Activated CD4-positive, alpha-beta T cell treated with anti-CD3 and anti-CD28 coated beads, Interleukin-2, amount 10 ng/mL, durations not matched to agents 24 days and 14 days (primary cell): Measurements from ENCODE around the gene PRKAB1. TPM values are rescaled to one million over a fixed set of nuclear protein-coding genes. Genes with fewer than 3 reads are reported as not detected.
"Not testable (repeated sequence)": the region's sequence is repeated elsewhere in the genome, so short reads cannot be mapped to it uniquely, and the experiment has no call there.

Experiments used
- DNase-seq: peaks from one replicate; pipeline ENCODE4 v3.0.0; 2022
- H3K27ac Mint-ChIP-seq: one replicate; pipeline ENCODE4 v1.8.0; 2022; ENCODE audit warnings: mild to moderate bottlenecking, mixed read lengths
- H3K27me3 Mint-ChIP-seq: one replicate; pipeline ENCODE4 v1.8.0; 2022; ENCODE audit warnings: mixed read lengths
- H3K36me3 Mint-ChIP-seq: one replicate; pipeline ENCODE4 v1.8.0; 2022; ENCODE audit warnings: low read depth, mild to moderate bottlenecking, mixed read lengths
- H3K4me1 Mint-ChIP-seq: one replicate; pipeline ENCODE4 v1.8.0; 2021; ENCODE audit warnings: mixed read lengths
- H3K4me3 Mint-ChIP-seq: one replicate; pipeline ENCODE4 v1.8.0; 2022; ENCODE audit warnings: mild to moderate bottlenecking, moderate library complexity, mixed read lengths
- H3K9me3 Mint-ChIP-seq: one replicate; pipeline ENCODE4 v1.8.0; 2021; ENCODE audit warnings: mixed read lengths
- intact Hi-C: fragments of 100-400 bp; cut with micrococcal nuclease; formaldehyde crosslinking; loops from one replicate; pipeline ENCODE4 v1.15.1; 2023
- total RNA-seq: library from RNA; stranded (reverse); gene quantifications from 2 replicates; pipeline ENCODE4 v1.2.3, GENCODE V29; 2022

The PRKAB1 gene
- total RNA-seq, 1 donor from 2014 or later, result 27.5 TPM

- Mint-ChIP-seq H3K27me3 (peaks cover 3% of the 10 kb centered on the region), H3K9me3 (no peaks in the 10 kb centered on the region), H3K36me3 (no peaks in the 10 kb centered on the region), H3K27ac (no peak overlapping the region), H3K4me1 (no peaks in the 10 kb centered on the region), H3K4me3 (no peak overlapping the region)
- intact Hi-C loops, result no loop called here
- no peak for DNase-seq
Measured at GRCh38 chr12:119645535-119646059, 22.3 kb upstream of the PRKAB1 start.

DNA sequence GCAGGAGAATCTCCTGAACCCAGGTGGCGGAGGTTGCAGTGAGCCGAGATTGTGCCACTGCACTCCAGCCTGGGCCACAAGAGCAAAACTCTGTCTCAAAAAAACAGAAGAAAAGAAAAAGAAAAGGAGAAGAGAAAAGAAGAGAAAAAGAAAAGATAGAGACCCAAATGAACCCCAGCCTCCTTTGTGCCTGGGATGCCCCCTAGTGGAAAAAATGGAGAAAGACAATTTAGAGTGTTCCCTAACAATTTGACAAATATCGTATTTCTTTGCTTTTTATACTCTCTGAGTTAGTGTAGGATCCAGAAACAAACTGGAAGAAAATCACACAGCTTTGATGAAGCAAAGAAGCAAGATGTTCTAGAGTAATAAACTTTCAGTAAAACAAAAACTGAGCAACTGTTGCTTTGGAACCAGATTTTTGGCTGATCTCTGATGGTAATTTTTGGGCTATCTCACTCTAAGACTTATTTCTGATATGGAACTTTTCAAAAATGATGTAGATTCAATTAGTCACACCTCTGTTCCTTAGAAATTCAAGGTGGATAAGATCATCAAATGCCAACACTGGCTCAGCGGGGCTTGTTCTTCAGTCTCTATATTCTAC is 18.6 kb upstream of the PRKAB1 start:
- H3K27ac Mint-ChIP-seq, result no peak overlapping the region

GRCh38 chr12:119652665-119653064 is 15.3 kb upstream of the PRKAB1 start:
- intact Hi-C loops, result no loop called here
- no peak for DNase-seq
- H3K4me3 Mint-ChIP-seq, result no peak overlapping the region
- peaks cover 3% of the 10 kb centered on the region for H3K27me3 Mint-ChIP-seq
- peaks cover 6% of the 10 kb centered on the region for H3K9me3 Mint-ChIP-seq
- peaks cover 3% of the 10 kb centered on the region for H3K36me3 Mint-ChIP-seq
- H3K27ac Mint-ChIP-seq, result no peak overlapping the region
- no peaks in the 10 kb centered on the region for H3K4me1 Mint-ChIP-seq

More for the DNA sequence above, 18.6 kb upstream of the PRKAB1 start:
- Mint-ChIP-seq H3K4me1 (no peaks in the 10 kb centered on the region), H3K4me3 (no peak overlapping the region), H3K27me3 (peaks cover 3% of the 10 kb centered on the region), H3K9me3 (peaks cover 5% of the 10 kb centered on the region), H3K36me3 (peaks cover 3% of the 10 kb centered on the region)
- no peak for DNase-seq
- intact Hi-C loops, result loop anchor here (2.0 kb wide), 1 partner anchor 205 kb away; no protein-coding TSS in a partner anchor

GRCh38 chr12:119657001-119657400 is 10.9 kb upstream of the PRKAB1 start:
- H3K9me3 Mint-ChIP-seq, H3K4me3 Mint-ChIP-seq, H3K27ac Mint-ChIP-seq, intact Hi-C loops, H3K4me1 Mint-ChIP-seq, H3K27me3 Mint-ChIP-seq, DNase-seq, H3K36me3 Mint-ChIP-seq: not testable (repeated sequence)

DNA sequence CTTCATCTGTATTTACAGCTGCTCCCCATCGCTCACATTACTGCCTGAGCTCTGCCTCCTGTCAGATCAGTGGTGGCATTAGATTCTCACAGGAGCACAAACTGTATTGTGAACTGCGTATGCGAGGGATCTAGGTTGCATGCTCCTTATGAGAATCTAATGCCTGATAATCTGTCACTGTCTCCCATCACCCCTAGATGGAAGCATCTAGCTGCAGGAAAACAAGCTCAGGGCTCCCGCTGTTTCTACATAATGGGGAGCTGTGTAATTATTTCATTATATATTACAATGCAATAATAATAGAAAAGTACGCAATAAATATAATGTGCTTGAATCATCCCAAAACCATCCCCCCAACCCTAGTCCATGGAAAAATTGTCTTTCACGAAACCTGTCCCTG is 9.8 kb upstream of the PRKAB1 start:
- H3K9me3 Mint-ChIP-seq, intact Hi-C loops, H3K4me1 Mint-ChIP-seq: not testable (repeated sequence)

DNA sequence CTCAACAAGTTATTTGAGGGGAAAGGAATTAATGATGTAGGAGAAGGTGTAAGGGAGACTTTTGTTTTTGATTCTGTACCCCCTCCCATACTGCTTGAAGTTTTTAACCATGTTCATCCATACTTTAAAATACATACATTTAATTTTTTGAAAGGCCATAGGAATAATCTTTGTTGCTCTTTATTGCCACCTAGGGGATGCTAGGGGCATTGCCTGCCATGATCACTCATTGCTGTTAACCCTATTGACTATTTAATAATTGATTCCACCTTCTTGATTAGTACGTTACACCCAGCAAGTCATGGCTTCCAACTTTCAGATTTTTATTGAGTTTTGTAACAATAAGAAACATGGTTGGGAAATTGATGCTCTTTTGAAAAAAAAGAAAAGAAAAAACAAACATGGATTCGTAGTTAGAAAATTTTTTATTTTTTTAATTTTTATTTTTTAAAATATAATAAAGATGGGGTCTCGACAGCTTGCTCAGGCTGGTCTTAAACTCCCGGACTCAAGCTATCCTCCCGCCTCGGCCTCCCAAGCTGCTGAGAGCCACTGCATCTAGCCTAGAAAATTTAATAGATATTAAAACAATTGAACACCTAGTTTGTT is 8.5 kb upstream of the PRKAB1 start:
- peaks cover 7% of the 10 kb centered on the region for H3K4me1 Mint-ChIP-seq
- intact Hi-C loops, result no loop called here
- H3K9me3 Mint-ChIP-seq, result no peaks in the 10 kb centered on the region
- no peak overlapping the region for H3K27ac Mint-ChIP-seq
- peak; percentile 85 for DNase-seq
- H3K36me3 Mint-ChIP-seq, result no peaks in the 10 kb centered on the region
- peaks cover 10% of the 10 kb centered on the region for H3K27me3 Mint-ChIP-seq
- no peak overlapping the region for H3K4me3 Mint-ChIP-seq

More for the DNA sequence above, 9.8 kb upstream of the PRKAB1 start:
- H3K27ac Mint-ChIP-seq, H3K36me3 Mint-ChIP-seq, H3K4me3 Mint-ChIP-seq, DNase-seq: not testable (repeated sequence)
- H3K27me3 Mint-ChIP-seq, result peaks cover 10% of the 10 kb centered on the region

DNA sequence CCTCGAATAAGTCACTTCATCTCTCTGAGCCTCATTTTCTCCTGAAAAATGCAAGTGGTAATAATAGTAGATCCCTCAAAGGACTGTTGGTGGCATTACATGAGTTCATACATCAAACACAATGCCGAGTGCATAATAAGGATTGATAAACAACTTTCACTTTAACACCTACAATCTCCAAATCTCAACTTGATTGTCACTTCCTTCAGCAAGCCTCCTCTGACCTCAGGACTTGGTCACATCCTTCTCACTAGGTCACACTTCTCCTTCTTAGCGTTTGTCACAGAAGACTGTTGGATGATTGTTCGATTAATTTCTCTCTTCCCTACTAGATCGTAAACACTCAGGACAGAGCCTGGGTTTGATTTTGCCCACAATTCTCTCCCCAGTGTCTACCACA is 7.9 kb upstream of the PRKAB1 start:
- peaks cover 7% of the 10 kb centered on the region for H3K4me1 Mint-ChIP-seq
- H3K36me3 Mint-ChIP-seq, result no peaks in the 10 kb centered on the region
- peaks cover 10% of the 10 kb centered on the region for H3K27me3 Mint-ChIP-seq
- H3K27ac Mint-ChIP-seq, result no peak overlapping the region
- no peak for DNase-seq
- intact Hi-C loops, result no loop called here
- H3K4me3 Mint-ChIP-seq, result peak overlapping the region; percentile 29
- H3K9me3 Mint-ChIP-seq, result no peaks in the 10 kb centered on the region

DNA sequence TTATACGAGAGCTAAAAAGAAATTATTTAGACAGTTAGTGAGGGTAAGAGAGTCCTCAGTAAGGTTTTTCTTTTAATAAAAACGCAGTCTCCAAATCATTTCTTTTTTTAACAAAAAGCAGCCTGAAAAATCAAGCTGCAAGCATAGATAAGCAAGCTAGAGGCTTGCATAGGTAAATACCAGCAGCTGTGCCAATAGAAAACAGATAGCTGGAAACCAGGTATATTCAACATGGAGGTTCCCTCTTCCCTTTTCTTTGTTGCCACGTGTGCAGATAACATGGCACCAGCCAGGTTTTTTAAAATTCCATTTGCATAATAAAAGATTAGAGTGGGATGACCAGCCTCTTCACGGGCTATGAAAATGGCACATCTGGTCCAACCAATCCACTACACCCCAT is 6.1 kb upstream of the PRKAB1 start:
- H3K27me3 Mint-ChIP-seq, result peaks cover 10% of the 10 kb centered on the region
- no peak overlapping the region for H3K4me3 Mint-ChIP-seq

GRCh38 chr12:119664642-119665041 is 3.3 kb upstream of the PRKAB1 start:
- Mint-ChIP-seq H3K36me3 (peaks cover 4% of the 10 kb centered on the region), H3K27ac (no peak overlapping the region), H3K27me3 (peaks cover 10% of the 10 kb centered on the region), H3K9me3 (no peaks in the 10 kb centered on the region), H3K4me1 (peaks cover 21% of the 10 kb centered on the region), H3K4me3 (no peak overlapping the region)
- intact Hi-C loops, result loop anchor here (5.0 kb wide), 2 partner anchors 213 to 222 kb away; partner anchors contain the start of gene CIT
- DNase-seq, result no peak

More for the DNA sequence above, 6.1 kb upstream of the PRKAB1 start:
- no peak for DNase-seq
- H3K9me3 Mint-ChIP-seq, result no peaks in the 10 kb centered on the region
- no peaks in the 10 kb centered on the region for H3K36me3 Mint-ChIP-seq
- no peak overlapping the region for H3K27ac Mint-ChIP-seq
- H3K4me1 Mint-ChIP-seq, result peaks cover 14% of the 10 kb centered on the region
- intact Hi-C loops, result no loop called here

DNA sequence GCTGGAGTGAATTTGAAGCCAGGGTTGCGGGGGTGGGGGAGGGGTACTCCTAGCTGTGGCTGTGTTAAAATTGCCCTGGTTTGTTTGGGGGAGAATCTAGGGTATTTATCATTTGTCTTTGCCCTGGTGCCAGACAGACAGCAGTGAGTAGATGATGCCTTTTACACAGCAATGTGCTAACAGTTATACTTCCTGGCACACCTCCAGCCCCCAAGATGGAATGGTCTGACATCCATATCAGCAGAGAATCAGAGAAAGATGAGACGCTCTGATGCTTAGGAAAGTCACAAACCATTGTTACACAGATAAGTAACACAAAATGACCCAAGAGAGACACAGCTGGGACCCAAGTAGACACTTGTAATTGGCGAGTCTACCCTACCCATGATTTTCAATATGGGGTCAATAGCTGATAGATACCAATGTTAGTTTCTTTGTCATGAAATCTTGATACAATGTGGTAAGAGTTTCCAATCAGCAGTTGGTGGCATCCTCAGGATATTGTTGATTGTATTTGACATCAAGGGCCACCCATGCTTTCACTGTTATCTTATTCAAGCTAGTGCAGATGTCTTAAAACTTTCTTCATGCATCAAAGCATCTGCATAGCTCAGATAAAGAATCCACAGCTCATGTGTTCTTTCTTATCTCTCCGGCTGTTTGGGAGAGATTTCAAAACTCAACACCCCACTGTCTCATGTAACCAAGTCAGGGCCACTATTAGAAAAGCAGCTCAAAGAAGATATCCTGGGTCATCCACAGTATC is 2.6 kb upstream of the PRKAB1 start:
- no peak overlapping the region for H3K4me3 Mint-ChIP-seq
- intact Hi-C loops, result loop anchor here (5.0 kb wide), 2 partner anchors 212 to 223 kb away; partner anchors contain the start of gene CIT
- no peak for DNase-seq
- peaks cover 20% of the 10 kb centered on the region for H3K4me1 Mint-ChIP-seq
- no peaks in the 10 kb centered on the region for H3K9me3 Mint-ChIP-seq
- H3K36me3 Mint-ChIP-seq, result peaks cover 11% of the 10 kb centered on the region
- H3K27ac Mint-ChIP-seq, result no peak overlapping the region
- peaks cover 9% of the 10 kb centered on the region for H3K27me3 Mint-ChIP-seq

- H3K9me3 Mint-ChIP-seq, result no peaks in the 10 kb centered on the region
- H3K36me3 Mint-ChIP-seq, result peaks cover 19% of the 10 kb centered on the region
- intact Hi-C loops, result loop anchor here (5.0 kb wide), 2 partner anchors 211 to 224 kb away; partner anchors contain the start of gene CIT
- H3K4me1 Mint-ChIP-seq, result peaks cover 29% of the 10 kb centered on the region
- H3K27ac Mint-ChIP-seq, result peak overlapping the region; percentile 59
- peaks cover 9% of the 10 kb centered on the region for H3K27me3 Mint-ChIP-seq
- H3K4me3 Mint-ChIP-seq, result peak overlapping the region; percentile 88
- DNase-seq, result no peak
Measured at GRCh38 chr12:119666226-119666795, 1.6 kb upstream of the PRKAB1 start.

DNA sequence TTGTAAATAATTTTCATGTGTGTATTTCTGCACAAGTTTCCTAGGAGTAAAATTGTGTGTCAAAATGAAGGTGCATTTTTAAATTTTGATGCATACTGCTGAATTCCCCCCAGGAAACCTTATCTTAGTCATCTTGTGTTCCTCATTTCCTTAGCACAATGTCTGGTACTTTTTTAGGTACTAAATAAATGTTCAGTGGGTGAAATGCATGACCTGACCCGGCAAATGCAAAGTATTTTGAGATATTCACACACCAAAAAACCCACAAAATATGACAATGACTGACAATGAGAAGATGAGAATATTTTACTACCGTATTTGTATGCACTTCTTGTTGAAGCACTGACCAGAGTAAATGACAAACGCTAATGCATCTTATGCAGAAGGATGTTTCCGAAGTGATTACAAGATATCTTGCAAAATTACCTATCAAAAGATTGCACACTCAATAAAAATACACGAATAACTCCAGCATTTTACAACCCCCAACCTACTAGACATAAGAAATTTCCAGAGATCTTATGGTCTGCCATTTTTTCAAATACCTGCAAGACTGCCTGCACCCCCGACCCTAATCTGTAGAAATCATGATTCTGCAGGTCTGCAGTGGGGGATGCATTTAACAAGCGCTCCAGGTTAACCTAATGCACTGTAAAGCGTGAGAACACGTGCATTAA is 895 bp upstream of the PRKAB1 start:
- Mint-ChIP-seq H3K4me3 (peak overlapping the region; percentile 88), H3K27ac (peak overlapping the region; percentile 87), H3K36me3 (peaks cover 27% of the 10 kb centered on the region), H3K27me3 (peaks cover 6% of the 10 kb centered on the region), H3K9me3 (no peaks in the 10 kb centered on the region), H3K4me1 (peaks cover 35% of the 10 kb centered on the region)
- intact Hi-C loops, result loop anchor here (5.0 kb wide), 2 partner anchors 210 to 225 kb away; partner anchors contain the start of gene CIT
- no peak for DNase-seq

- Mint-ChIP-seq H3K27ac (peak overlapping the region; percentile 87), H3K36me3 (peaks cover 40% of the 10 kb centered on the region), H3K4me3 (peak overlapping the region; percentile 88), H3K27me3 (no peaks in the 10 kb centered on the region), H3K9me3 (no peaks in the 10 kb centered on the region), H3K4me1 (peaks cover 45% of the 10 kb centered on the region)
- intact Hi-C loops, result loop anchor here (5.0 kb wide), 2 partner anchors 209 to 226 kb away; partner anchors contain the start of gene CIT
- DNase-seq, result no peak
Measured at GRCh38 chr12:119668324-119668841, 450 bp downstream of the PRKAB1 start.
